ENCODE results near the gene PIGV. TPM values are rescaled to one million over a fixed set of nuclear protein-coding genes. Genes with fewer than 3 reads are reported as not detected.

The PIGV gene
- total RNA-seq, 1 donor from 2014 or later, result 7.9 TPM

DNA sequence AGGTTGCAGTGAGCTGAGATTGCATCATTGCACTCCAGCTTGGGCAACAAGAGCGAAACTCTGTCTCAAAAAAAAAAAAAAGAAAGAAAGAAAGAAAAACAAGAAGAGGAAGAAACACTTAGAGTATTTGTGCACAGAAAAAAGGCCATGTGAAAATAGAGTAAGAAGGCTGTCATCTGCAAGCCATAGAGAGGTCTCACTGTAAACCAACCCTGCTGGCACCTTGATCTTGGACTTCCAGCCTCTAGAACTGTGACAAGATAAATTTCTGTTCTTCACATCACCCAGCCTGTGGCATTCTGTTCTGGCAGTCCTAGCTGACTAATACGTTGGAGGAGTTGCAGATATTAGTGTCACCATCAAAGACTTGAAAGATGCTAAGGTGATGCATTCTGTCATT lies 26.6 kb downstream of the PIGV start:
- FAIRE-seq, result no peak
- H3K27me3 Mint-ChIP-seq (ENCODE audit: low read depth, unreplicated experiment), result peaks cover 4% of the 10 kb centered on the region
- Histone ChIP-seq H3K4me3 (ENCODE audit: insufficient read depth, low read depth, low read length) (no peak overlapping the region), H3K4me2 (ENCODE audit: low read length) (no peak overlapping the region), H3K79me2 (ENCODE audit: insufficient read depth, low read length) (no peaks in the 10 kb centered on the region), H3K9ac (ENCODE audit: low read length) (no peak overlapping the region), H3K27me3 (ENCODE audit: insufficient read depth, low read length) (no peaks in the 10 kb centered on the region), H3K9me3 (ENCODE audit: insufficient read depth, low read depth, low read length) (no peaks in the 10 kb centered on the region), H3K36me3 (ENCODE audit: insufficient read depth, low read length) (no peaks in the 10 kb centered on the region), H4K20me1 (ENCODE audit: insufficient read depth, low read length) (no peaks in the 10 kb centered on the region), H3K27ac (ENCODE audit: low read depth, low read length) (no peak overlapping the region), H2AFZ (ENCODE audit: low read depth, low read length) (no peak overlapping the region), H3K4me1 (ENCODE audit: insufficient read depth, low read length) (no peaks in the 10 kb centered on the region)
- no peak for DNase-seq (ENCODE audit: low read depth)
- peaks cover 3% of the 10 kb centered on the region for H3K36me3 Mint-ChIP-seq (ENCODE audit: low read depth, unreplicated experiment)
- H3K27ac Mint-ChIP-seq (ENCODE audit: unreplicated experiment), result no peak overlapping the region
- TF ChIP-seq, protein P1, sequence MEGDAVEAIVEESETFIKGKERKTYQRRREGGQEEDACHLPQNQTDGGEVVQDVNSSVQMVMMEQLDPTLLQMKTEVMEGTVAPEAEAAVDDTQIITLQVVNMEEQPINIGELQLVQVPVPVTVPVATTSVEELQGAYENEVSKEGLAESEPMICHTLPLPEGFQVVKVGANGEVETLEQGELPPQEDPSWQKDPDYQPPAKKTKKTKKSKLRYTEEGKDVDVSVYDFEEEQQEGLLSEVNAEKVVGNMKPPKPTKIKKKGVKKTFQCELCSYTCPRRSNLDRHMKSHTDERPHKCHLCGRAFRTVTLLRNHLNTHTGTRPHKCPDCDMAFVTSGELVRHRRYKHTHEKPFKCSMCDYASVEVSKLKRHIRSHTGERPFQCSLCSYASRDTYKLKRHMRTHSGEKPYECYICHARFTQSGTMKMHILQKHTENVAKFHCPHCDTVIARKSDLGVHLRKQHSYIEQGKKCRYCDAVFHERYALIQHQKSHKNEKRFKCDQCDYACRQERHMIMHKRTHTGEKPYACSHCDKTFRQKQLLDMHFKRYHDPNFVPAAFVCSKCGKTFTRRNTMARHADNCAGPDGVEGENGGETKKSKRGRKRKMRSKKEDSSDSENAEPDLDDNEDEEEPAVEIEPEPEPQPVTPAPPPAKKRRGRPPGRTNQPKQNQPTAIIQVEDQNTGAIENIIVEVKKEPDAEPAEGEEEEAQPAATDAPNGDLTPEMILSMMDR (IDR thresholded peaks at IDR 0.05; ENCODE audit: insufficient read depth, low read depth, low read length), result no peak
- TF ChIP-seq EZH2 (IDR thresholded peaks at IDR 0.05; ENCODE audit: insufficient read depth, low read length), result no peak
- H3K4me1 Mint-ChIP-seq (ENCODE audit: low read depth, unreplicated experiment), result no peaks in the 10 kb centered on the region
- no peak overlapping the region for H3K4me3 Mint-ChIP-seq (ENCODE audit: unreplicated experiment)
- peaks cover 8% of the 10 kb centered on the region for H3K9me3 Mint-ChIP-seq (ENCODE audit: unreplicated experiment)

GRCh38 chr1:26814893-26815292 lies 27.1 kb downstream of the PIGV start:
- Histone ChIP-seq H4K20me1 (ENCODE audit: insufficient read depth, low read length) (no peaks in the 10 kb centered on the region), H3K4me3 (ENCODE audit: insufficient read depth, low read depth, low read length) (no peak overlapping the region), H3K27me3 (ENCODE audit: insufficient read depth, low read length) (no peaks in the 10 kb centered on the region), H3K4me2 (ENCODE audit: low read length) (no peak overlapping the region), H3K9ac (ENCODE audit: low read length) (no peak overlapping the region), H2AFZ (ENCODE audit: low read depth, low read length) (no peak overlapping the region), H3K9me3 (ENCODE audit: insufficient read depth, low read depth, low read length) (no peaks in the 10 kb centered on the region), H3K27ac (ENCODE audit: low read depth, low read length) (no peak overlapping the region), H3K4me1 (ENCODE audit: insufficient read depth, low read length) (no peaks in the 10 kb centered on the region), H3K79me2 (ENCODE audit: insufficient read depth, low read length) (no peaks in the 10 kb centered on the region), H3K36me3 (ENCODE audit: insufficient read depth, low read length) (no peaks in the 10 kb centered on the region)
- TF ChIP-seq, protein P1 (IDR thresholded peaks at IDR 0.05; ENCODE audit: insufficient read depth, low read depth, low read length), result no peak
- TF ChIP-seq EZH2 (IDR thresholded peaks at IDR 0.05; ENCODE audit: insufficient read depth, low read length), result no peak
- peaks cover 4% of the 10 kb centered on the region for H3K27me3 Mint-ChIP-seq (ENCODE audit: low read depth, unreplicated experiment)
- DNase-seq (ENCODE audit: low read depth) (no peak), FAIRE-seq (no peak)
- H3K4me3 Mint-ChIP-seq (ENCODE audit: unreplicated experiment), result no peak overlapping the region
- peaks cover 3% of the 10 kb centered on the region for H3K36me3 Mint-ChIP-seq (ENCODE audit: low read depth, unreplicated experiment)
- peaks cover 8% of the 10 kb centered on the region for H3K9me3 Mint-ChIP-seq (ENCODE audit: unreplicated experiment)
- H3K4me1 Mint-ChIP-seq (ENCODE audit: low read depth, unreplicated experiment), result no peaks in the 10 kb centered on the region
- no peak overlapping the region for H3K27ac Mint-ChIP-seq (ENCODE audit: unreplicated experiment)

- peaks cover 9% of the 10 kb centered on the region for H3K4me1 Mint-ChIP-seq (ENCODE audit: low read depth, unreplicated experiment)
- no peaks in the 10 kb centered on the region for H3K79me2 ChIP-seq (ENCODE audit: insufficient read depth, low read length)
- no peak overlapping the region for H3K27ac Mint-ChIP-seq (ENCODE audit: unreplicated experiment)
- no peaks in the 10 kb centered on the region for H3K27me3 ChIP-seq (ENCODE audit: insufficient read depth, low read length)
- no peaks in the 10 kb centered on the region for H4K20me1 ChIP-seq (ENCODE audit: insufficient read depth, low read length)
- no peak overlapping the region for H3K4me3 ChIP-seq (ENCODE audit: insufficient read depth, low read depth, low read length)
- peaks cover under 1% of the 10 kb centered on the region for H3K4me1 ChIP-seq (ENCODE audit: insufficient read depth, low read length)
- peaks cover 5% of the 10 kb centered on the region for H3K9me3 Mint-ChIP-seq (ENCODE audit: unreplicated experiment)
- no peak overlapping the region for H3K27ac ChIP-seq (ENCODE audit: low read depth, low read length)
- H3K4me3 Mint-ChIP-seq (ENCODE audit: unreplicated experiment), result no peak overlapping the region
- peaks cover 2% of the 10 kb centered on the region for H3K27me3 Mint-ChIP-seq (ENCODE audit: low read depth, unreplicated experiment)
- no peaks in the 10 kb centered on the region for H3K9me3 ChIP-seq (ENCODE audit: insufficient read depth, low read depth, low read length)
- no peak for FAIRE-seq
- H2AFZ ChIP-seq (ENCODE audit: low read depth, low read length), result no peak overlapping the region
- H3K9ac ChIP-seq (ENCODE audit: low read length), result no peak overlapping the region
- peaks cover 3% of the 10 kb centered on the region for H3K36me3 Mint-ChIP-seq (ENCODE audit: low read depth, unreplicated experiment)
- H3K4me2 ChIP-seq (ENCODE audit: low read length), result no peak overlapping the region
- H3K36me3 ChIP-seq (ENCODE audit: insufficient read depth, low read length), result no peaks in the 10 kb centered on the region
- DNase-seq (ENCODE audit: low read depth), result no peak
- TF ChIP-seq, protein P1 (IDR thresholded peaks at IDR 0.05; ENCODE audit: insufficient read depth, low read depth, low read length), result no peak
- no peak for TF ChIP-seq EZH2 (IDR thresholded peaks at IDR 0.05; ENCODE audit: insufficient read depth, low read length)
Measured at GRCh38 chr1:26820784-26821269, 33.1 kb downstream of the PIGV start.

Measured in astrocyte (in vitro differentiated cells and primary cell).